Stimulated activated memory B cell treated with anti-CD40 and anti-IgM and Interleukin-4, amounts not matched to agents 10 μg/mL and 1 μg/mL and 100 μg/mL, for 72 hours (primary cell): Measurements from ENCODE around the gene LARP4.
"Not testable (repeated sequence)": the region's sequence is repeated elsewhere in the genome, so short reads cannot be mapped to it uniquely, and the experiment has no call there.

Experiments used
- ATAC-seq: fragments of 150-1000 bp; cut with Tn5 transposase; 2 replicates; pipeline ENCODE4 v1.10.0; 2021
- H3K27ac Mint-ChIP-seq: one replicate; pipeline ENCODE4 v1.8.0; 2022; ENCODE audit warnings: mild to moderate bottlenecking, mixed read lengths
- H3K27me3 Mint-ChIP-seq: one replicate; pipeline ENCODE4 v1.8.0; 2022; ENCODE audit warnings: mixed read lengths
- H3K36me3 Mint-ChIP-seq: one replicate; pipeline ENCODE4 v1.8.0; 2022; ENCODE audit warnings: mixed read lengths
- H3K4me1 Mint-ChIP-seq: one replicate; pipeline ENCODE4 v1.8.0; 2022; ENCODE audit warnings: mixed read lengths
- H3K4me3 Mint-ChIP-seq: one replicate; pipeline ENCODE4 v1.8.0; 2022; ENCODE audit warnings: mild to moderate bottlenecking, moderate library complexity, mixed read lengths
- H3K9me3 Mint-ChIP-seq: one replicate; pipeline ENCODE4 v1.8.0; 2022; ENCODE audit warnings: mixed read lengths

LARP4 gene

GRCh38 chr12:50400638-50401499 lies at the start of gene LARP4:
Gene LARP4, plus strand, starts transcription at chr12:50400885. Its CDS starts 126 bp downstream, at chr12:50401011.
- peak within 1 kb of the TSS; percentile 88 for H3K27ac Mint-ChIP-seq
- H3K9me3 Mint-ChIP-seq = no peaks in the 10 kb centered on the region
- peak within 1 kb of the TSS; percentile 93 for H3K4me3 Mint-ChIP-seq
- peak; percentile 99 for ATAC-seq
- peaks cover 24% of the 10 kb centered on the region for H3K4me1 Mint-ChIP-seq
- H3K36me3 Mint-ChIP-seq = peaks cover 10% of the 10 kb centered on the region
- H3K27me3 Mint-ChIP-seq = peaks cover 21% of the 10 kb centered on the region

DNA sequence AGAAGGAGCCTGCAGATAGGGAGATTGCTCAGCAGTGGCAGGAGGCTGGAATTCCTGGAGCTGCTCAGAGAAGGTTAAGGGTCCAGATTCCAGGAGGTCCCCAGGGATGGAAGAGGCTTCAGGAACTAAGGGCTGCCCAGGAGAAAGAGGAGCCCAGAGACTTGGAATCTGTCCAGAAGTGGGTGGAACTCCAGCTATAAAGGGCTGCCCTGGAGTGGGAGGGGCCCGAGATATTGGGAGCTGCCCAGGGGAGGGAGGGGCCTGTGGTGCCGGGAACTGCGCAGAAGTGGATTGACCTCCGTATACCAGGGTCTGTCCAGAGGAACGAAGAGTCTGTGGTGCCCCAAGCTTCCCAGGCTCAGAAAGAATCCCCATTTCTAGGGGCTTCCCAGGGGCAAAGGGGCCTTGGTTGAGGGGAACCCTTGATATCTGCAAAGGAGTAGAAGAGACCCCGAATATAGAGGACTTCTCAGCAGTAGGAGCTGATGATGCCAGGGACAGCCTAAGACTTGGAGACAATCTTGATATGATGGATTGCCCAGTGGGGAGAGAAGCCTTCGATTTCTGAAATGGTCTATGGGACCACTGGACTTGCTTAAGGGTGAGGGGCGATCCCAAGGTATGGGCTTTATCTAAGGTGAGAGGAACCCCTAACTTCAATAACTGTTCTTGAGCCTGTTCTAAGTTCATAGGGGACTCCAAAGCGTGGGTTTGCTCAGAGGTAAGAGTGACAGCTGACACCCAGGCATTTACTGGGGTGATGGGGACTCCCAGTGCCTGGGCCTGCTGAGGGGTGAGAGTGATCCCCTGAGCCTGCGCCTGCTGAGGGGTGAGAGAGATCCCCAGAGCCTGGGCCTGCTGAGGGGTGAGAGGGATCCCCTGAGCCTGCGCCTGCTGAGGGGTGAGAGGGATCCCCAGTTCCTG lies 49.3 kb upstream of the LARP4 start:
- Mint-ChIP-seq H3K4me3 (no peak overlapping the region), H3K27me3 (no peaks in the 10 kb centered on the region), H3K27ac (no peak overlapping the region), H3K9me3 (no peaks in the 10 kb centered on the region), H3K36me3 (no peaks in the 10 kb centered on the region), H3K4me1 (no peaks in the 10 kb centered on the region)
- no peak for ATAC-seq

DNA sequence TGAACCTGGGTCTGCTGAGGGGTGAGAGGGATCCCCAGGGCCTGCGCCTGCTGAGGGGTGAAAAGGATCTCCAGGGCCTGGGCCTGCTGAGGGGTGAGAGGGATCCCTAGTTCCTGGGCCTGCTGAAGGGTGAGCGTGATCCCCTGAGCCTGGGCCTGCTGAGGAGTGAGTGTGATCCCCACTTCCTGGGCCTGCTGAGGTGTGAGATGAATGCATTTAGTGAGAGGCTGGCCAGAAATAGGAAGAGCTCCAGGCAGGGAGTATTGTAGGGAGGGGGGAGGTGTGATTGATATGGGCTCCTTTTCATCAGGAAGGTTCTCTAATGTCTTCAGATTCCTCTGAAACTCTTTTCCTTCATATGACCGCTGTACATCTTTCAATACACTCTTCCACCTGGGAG lies 47.3 kb upstream of the LARP4 start:
- no peak for ATAC-seq
- H3K27me3 Mint-ChIP-seq = no peaks in the 10 kb centered on the region
- no peaks in the 10 kb centered on the region for H3K4me1 Mint-ChIP-seq
- no peaks in the 10 kb centered on the region for H3K9me3 Mint-ChIP-seq
- H3K27ac Mint-ChIP-seq = no peak overlapping the region
- H3K36me3 Mint-ChIP-seq = no peaks in the 10 kb centered on the region
- H3K4me3 Mint-ChIP-seq = no peak overlapping the region

- H3K9me3 Mint-ChIP-seq = no peaks in the 10 kb centered on the region
- no peak overlapping the region for H3K27ac Mint-ChIP-seq
- H3K36me3 Mint-ChIP-seq = no peaks in the 10 kb centered on the region
- H3K4me3 Mint-ChIP-seq = no peak overlapping the region
- ATAC-seq = no peak
- no peaks in the 10 kb centered on the region for H3K4me1 Mint-ChIP-seq
- H3K27me3 Mint-ChIP-seq = no peaks in the 10 kb centered on the region
These were observed 46.7 kb upstream of the LARP4 start for GRCh38 chr12:50353869-50354593.

GRCh38 chr12:50354908-50355307 lies 45.8 kb upstream of the LARP4 start:
- Mint-ChIP-seq H3K4me1 (no peaks in the 10 kb centered on the region), H3K27me3 (peaks cover 8% of the 10 kb centered on the region), H3K4me3 (no peak overlapping the region), H3K27ac (no peak overlapping the region), H3K36me3 (no peaks in the 10 kb centered on the region), H3K9me3 (no peaks in the 10 kb centered on the region)
- no peak for ATAC-seq

DNA sequence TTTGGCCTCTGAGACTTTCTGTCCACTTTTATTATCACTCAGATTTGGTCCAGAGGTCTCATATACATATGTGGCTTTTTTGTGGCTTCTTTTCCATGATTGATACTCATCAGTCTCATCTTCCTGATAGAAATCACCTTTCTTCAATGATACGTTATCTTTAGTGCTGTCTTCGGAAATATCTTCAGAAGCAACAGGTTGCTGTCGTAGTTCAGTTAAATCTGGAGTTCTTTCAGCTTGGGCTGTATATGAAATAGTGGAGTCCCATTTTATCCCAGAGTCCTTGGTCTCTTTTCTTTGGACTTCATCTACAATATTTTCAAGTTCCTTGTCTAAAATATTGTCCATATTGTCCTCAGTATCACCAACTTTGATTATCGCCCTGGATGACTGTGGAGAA lies 45.3 kb upstream of the LARP4 start:
- no peak for ATAC-seq
- no peak overlapping the region for H3K4me3 Mint-ChIP-seq
- H3K27me3 Mint-ChIP-seq = peaks cover 8% of the 10 kb centered on the region
- H3K36me3 Mint-ChIP-seq = no peaks in the 10 kb centered on the region
- H3K4me1 Mint-ChIP-seq = no peaks in the 10 kb centered on the region
- no peak overlapping the region for H3K27ac Mint-ChIP-seq
- no peaks in the 10 kb centered on the region for H3K9me3 Mint-ChIP-seq

DNA sequence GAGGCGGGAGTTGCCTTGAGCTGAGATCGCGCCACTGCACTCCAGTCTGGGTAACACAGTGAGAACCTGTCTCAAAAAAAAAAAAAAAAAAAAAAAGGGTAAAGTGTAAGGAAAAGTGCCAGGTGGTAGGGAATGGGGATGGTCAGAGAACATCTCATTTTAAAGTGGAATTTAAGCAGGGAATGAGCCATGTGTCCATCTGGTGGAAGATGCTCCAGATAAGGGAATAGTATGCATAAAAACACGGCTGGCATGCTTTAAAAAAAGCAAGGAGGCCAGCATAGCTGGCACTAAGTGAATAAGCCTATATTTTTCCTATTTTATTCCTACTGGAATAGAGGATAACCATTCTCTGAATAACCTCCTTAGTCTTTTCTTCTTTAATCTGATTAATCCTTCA lies 38.0 kb upstream of the LARP4 start:
- no peaks in the 10 kb centered on the region for H3K36me3 Mint-ChIP-seq
- no peak overlapping the region for H3K27ac Mint-ChIP-seq
- no peak for ATAC-seq
- H3K9me3 Mint-ChIP-seq = no peaks in the 10 kb centered on the region
- no peak overlapping the region for H3K4me3 Mint-ChIP-seq
- H3K4me1 Mint-ChIP-seq = no peaks in the 10 kb centered on the region
- H3K27me3 Mint-ChIP-seq = peaks cover 8% of the 10 kb centered on the region

DNA sequence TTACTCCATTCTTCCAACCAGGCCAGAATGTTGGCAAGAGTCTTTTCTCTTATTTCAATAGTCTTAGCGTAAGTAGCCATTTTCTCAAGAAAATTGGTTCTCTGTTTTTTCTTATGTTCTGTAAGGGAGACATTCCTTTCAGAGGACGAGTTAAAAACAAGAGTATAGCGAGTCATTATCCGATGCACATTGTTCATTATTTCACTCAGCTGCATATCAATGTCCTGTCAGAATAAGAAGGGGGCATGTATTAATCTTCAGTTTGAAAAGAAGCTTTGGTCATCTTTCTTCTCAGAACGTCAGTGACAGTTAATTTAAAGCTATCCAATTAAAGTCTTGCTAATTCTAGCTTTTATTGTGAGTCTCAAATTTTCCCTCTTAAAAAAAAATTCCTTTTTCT lies 37.5 kb upstream of the LARP4 start:
- Mint-ChIP-seq H3K36me3 (no peaks in the 10 kb centered on the region), H3K4me1 (no peaks in the 10 kb centered on the region), H3K9me3 (no peaks in the 10 kb centered on the region), H3K27ac (no peak overlapping the region), H3K4me3 (no peak overlapping the region), H3K27me3 (peaks cover 8% of the 10 kb centered on the region)
- no peak for ATAC-seq

DNA sequence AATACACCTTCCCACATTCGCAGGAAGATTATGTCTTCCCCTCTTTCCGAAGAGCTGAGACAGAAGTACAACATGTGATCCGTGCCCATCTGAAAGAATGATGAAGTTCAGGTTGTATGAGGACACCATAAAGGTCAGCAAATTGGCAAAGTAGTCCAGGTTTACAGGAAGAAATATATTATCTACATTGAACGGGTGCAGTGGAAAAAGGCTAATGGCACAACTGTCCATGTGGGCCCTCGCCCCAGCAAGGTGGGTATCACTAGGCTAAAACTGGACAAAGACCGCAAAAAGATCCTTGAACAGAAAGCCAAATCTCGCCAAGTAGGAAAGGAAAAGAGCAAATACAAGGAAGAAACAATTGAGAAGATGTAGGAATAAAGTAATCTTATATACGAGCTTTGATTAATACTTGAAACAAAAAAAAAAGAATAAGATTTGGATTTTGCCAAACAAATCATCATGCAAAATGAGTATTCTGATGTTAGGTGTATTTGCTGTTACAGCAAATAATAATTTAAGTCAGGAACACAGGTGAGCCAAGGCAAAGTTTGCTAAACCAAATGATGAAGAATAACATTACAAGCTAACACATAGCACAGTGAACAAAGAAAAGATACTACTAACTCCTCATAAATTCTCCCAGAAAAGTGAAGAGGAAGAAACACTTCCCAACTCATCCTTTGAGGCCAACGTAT lies 34.8 kb upstream of the LARP4 start:
- no peak overlapping the region for H3K4me3 Mint-ChIP-seq
- no peaks in the 10 kb centered on the region for H3K36me3 Mint-ChIP-seq
- no peak overlapping the region for H3K27ac Mint-ChIP-seq
- no peaks in the 10 kb centered on the region for H3K27me3 Mint-ChIP-seq
- H3K9me3 Mint-ChIP-seq = no peaks in the 10 kb centered on the region
- no peaks in the 10 kb centered on the region for H3K4me1 Mint-ChIP-seq
- ATAC-seq = no peak

DNA sequence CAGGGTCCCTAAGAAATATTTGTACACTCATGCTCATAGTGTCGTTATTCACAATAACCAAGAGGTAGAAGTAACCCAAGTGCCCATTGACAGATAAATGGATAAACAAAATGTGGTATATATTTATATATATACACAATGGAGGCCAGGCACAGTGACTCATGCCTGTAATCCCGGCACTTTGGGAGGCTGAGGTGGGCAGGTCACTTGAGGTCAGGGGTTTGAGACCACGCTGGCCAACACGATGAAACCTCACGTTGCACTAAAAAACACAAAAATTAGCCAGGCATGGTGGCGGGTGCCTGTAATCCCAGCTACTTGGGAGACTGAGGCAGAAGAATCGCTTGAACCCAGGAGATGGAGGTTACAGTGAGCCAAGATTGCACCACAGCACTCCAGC lies 30.0 kb upstream of the LARP4 start:
- H3K27ac Mint-ChIP-seq, H3K4me1 Mint-ChIP-seq, ATAC-seq, H3K36me3 Mint-ChIP-seq, H3K27me3 Mint-ChIP-seq, H3K4me3 Mint-ChIP-seq, H3K9me3 Mint-ChIP-seq: not testable (repeated sequence)

- no peaks in the 10 kb centered on the region for H3K27me3 Mint-ChIP-seq
- H3K27ac Mint-ChIP-seq = no peak overlapping the region
- no peaks in the 10 kb centered on the region for H3K4me1 Mint-ChIP-seq
- no peaks in the 10 kb centered on the region for H3K36me3 Mint-ChIP-seq
- H3K9me3 Mint-ChIP-seq = no peaks in the 10 kb centered on the region
- no peak overlapping the region for H3K4me3 Mint-ChIP-seq
- no peak for ATAC-seq
These were observed 24.9 kb upstream of the LARP4 start for GRCh38 chr12:50375802-50376201.

DNA sequence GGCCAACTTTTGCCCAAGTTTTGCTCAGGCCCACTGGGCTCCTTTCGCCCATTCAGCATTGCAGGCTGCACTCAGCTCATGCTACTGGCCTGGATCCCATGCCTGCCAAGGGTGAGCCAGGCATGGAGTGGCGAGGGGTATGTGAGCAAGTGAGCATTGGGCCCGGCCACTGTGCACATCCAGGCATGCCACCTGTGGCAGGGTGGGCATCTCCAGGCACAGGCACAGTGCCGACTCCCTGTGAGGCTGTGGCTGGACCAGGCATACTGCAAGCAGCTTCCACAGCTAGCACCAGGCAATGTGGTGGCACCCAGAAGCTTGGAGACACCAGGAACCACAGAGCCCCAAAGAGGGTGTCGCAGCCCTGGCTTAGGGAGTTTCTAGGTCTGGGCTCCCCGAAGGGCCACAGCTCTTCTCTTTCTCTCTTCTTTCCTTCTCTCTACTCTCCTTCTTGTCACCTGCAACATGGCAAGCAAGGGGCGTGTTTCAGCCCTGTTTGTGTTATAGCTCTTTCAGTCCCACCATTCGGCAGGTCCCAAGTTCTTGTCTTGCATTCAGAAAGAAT lies 19.8 kb upstream of the LARP4 start:
- Mint-ChIP-seq H3K9me3 (no peaks in the 10 kb centered on the region), H3K27ac (no peak overlapping the region), H3K27me3 (no peaks in the 10 kb centered on the region), H3K36me3 (no peaks in the 10 kb centered on the region), H3K4me3 (no peak overlapping the region), H3K4me1 (peaks cover 7% of the 10 kb centered on the region)
- no peak for ATAC-seq

- no peak for ATAC-seq
- H3K9me3 Mint-ChIP-seq = no peaks in the 10 kb centered on the region
- no peaks in the 10 kb centered on the region for H3K36me3 Mint-ChIP-seq
- H3K4me3 Mint-ChIP-seq = no peak overlapping the region
- peaks cover 19% of the 10 kb centered on the region for H3K4me1 Mint-ChIP-seq
- H3K27ac Mint-ChIP-seq = no peak overlapping the region
- H3K27me3 Mint-ChIP-seq = no peaks in the 10 kb centered on the region
These were observed 13.2 kb upstream of the LARP4 start for GRCh38 chr12:50387487-50387886.

DNA sequence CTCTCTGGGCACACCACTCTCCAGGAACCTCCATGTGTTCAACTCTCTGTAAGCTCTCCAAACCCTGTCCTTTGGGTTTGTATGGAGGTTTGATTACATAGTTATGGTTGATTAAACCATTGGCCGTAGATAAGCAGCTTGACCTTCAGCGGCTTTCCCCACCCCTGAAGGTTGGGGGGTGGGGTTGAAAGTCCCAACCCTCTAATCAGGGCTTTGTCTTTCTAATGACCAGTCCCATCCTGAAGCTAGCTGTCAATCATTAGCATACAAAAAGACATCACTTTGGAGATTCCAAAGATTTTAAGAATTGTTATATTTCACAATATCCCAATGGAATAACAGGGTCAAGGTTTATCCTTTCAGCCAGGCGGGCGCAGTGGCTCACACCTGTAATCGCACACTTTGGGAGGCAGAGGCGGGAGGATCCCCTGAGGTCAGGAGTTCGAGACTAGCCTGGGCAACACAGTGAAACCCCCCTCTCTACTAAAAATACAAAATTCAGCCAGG lies 12.7 kb upstream of the LARP4 start:
- no peak for ATAC-seq
- H3K4me1 Mint-ChIP-seq = peaks cover 19% of the 10 kb centered on the region
- no peaks in the 10 kb centered on the region for H3K36me3 Mint-ChIP-seq
- no peak overlapping the region for H3K27ac Mint-ChIP-seq
- no peaks in the 10 kb centered on the region for H3K27me3 Mint-ChIP-seq
- H3K4me3 Mint-ChIP-seq = no peak overlapping the region
- H3K9me3 Mint-ChIP-seq = no peaks in the 10 kb centered on the region
